ENCODE measurements around the gene GAREM1.
A peak's percentile ranks its signal among the peaks of the same experiment; 100 is the strongest.
"Not testable (repeated sequence)": the region's sequence is repeated elsewhere in the genome, so short reads cannot be mapped to it uniquely, and the experiment has no call there.

Gene GAREM1

DNA sequence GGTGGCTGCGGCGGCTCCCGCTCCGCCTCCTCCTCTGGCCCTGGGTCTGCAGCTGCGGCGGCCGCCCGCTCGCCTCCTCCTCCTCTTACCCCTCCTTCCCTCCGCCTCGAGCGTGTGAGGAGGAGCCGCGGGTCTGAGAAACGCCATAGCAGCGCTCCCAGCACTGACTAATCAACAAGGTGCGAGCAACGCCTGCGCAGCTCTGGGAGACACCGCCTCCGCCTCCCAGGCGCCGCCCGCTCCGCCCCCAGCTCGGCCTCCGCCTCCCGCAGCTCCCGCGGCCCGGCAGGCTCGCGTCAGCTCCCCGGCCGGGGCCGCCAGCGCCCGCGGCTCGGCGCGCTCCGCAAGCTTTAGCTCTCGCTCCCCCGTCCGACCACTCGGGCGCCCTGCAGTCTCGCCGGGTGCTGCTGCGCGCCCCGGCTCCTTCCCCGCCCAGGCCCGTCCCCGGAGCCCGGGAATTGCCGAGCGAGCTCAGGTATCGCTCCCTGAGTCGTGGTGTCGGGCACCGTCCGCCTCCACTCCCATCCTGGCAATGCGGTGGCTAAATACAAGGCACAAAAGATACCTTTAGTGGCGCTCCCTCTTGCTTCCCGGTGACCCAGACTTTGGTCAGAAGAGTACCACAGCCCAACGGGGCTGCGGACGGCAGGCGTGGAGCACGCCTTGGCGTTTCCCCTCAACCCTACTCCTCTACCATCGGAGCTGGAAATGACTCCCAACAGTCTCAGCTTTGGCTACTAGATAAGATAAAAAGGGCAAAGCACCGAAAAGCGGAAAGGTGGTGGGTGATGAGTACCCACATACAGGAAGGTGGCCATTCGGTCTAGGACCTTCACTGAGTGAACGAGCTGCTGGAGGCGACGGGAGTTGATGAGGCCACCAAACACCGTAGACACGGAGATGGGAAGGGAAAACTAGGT lies at the start of gene GAREM1:
Gene GAREM1, minus strand, starts transcription at position 169 of the 920 bp plus-strand sequence. CDS start 454 bp downstream, outside the sequence.
- Histone ChIP-seq H3K36me3 (ENCODE audit: control insufficient read depth, insufficient read depth, low read length) (no peaks in the 10 kb centered on the region), H3K27ac (ENCODE audit: low read length) (no peak within 1 kb of the TSS), H3K4me1 (ENCODE audit: control insufficient read depth, insufficient read depth, low read length) (peaks cover 3% of the 10 kb centered on the region), H3K4me3 (ENCODE audit: low read length) (peak within 1 kb of the TSS; percentile 81), H3K9me3 (ENCODE audit: control insufficient read depth, insufficient read depth, low read length) (no peaks in the 10 kb centered on the region), H3K27me3 (ENCODE audit: control insufficient read depth, insufficient read depth, low read length) (no peaks in the 10 kb centered on the region)
- no CpG with 5 or more reads among the region's 82 CpGs for WGBS (ENCODE audit: insufficient coverage, insufficient read length)
- DNase-seq (ENCODE audit: low read depth, low spot score) = peak; percentile 79

DNA sequence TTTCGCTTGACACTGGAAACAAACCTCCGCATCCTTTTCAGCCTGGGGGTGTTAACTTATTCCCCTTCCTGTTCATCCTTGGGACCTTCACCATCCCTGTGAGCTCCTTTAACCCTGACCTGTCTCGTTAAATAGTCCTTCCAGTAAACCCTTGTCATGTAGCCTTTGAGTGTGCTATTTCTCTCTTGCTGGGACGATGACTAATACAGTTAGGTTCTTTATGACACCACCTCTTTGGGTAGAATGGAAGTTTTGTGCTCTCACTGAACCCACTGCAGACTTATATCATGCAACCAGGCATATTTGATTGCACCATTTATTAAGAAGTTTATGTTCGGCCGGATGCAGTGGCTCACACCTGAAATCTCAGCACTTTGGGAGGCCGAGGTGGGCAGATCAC lies 40.5 kb upstream of the GAREM1 start:
- H3K4me3 ChIP-seq (ENCODE audit: low read length) = no peak overlapping the region
- DNase-seq (ENCODE audit: low read depth, low spot score) = no peak
- no peak overlapping the region for H3K27ac ChIP-seq (ENCODE audit: low read length)
- no peaks in the 10 kb centered on the region for H3K27me3 ChIP-seq (ENCODE audit: control insufficient read depth, insufficient read depth, low read length)
- no CpG with 5 or more reads among the region's 7 CpGs for whole genome bisulfite sequencing (ENCODE audit: insufficient coverage, insufficient read length)
- H3K9me3 ChIP-seq (ENCODE audit: control insufficient read depth, insufficient read depth, low read length) = no peaks in the 10 kb centered on the region
- no peaks in the 10 kb centered on the region for H3K4me1 ChIP-seq (ENCODE audit: control insufficient read depth, insufficient read depth, low read length)
- H3K36me3 ChIP-seq (ENCODE audit: control insufficient read depth, insufficient read depth, low read length) = no peaks in the 10 kb centered on the region

DNA sequence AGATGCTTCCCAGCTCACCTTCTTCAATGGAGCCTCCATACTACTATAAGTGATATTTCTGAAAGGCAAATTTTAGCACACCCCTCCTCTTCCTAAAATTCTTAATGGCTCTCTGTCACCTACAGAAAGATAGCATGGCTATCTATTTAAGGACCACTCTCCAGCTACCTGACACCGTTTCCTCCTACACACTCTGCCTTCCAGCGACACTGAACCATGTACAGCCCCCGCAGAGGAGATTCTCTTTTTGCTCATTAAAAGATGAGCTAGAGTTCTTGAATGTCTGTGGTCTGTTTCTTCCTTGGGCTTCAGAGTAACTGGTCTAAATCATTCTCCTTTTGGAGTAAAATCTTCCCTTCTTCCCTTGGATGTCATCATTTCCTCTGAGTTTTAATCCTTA lies 38.4 kb upstream of the GAREM1 start:
- no peaks in the 10 kb centered on the region for H3K4me1 ChIP-seq (ENCODE audit: control insufficient read depth, insufficient read depth, low read length)
- no peak for DNase-seq (ENCODE audit: low read depth, low spot score)
- no peaks in the 10 kb centered on the region for H3K36me3 ChIP-seq (ENCODE audit: control insufficient read depth, insufficient read depth, low read length)
- H3K27ac ChIP-seq (ENCODE audit: low read length) = no peak overlapping the region
- H3K27me3 ChIP-seq (ENCODE audit: control insufficient read depth, insufficient read depth, low read length) = no peaks in the 10 kb centered on the region
- WGBS (ENCODE audit: insufficient coverage, insufficient read length) = no CpG with 5 or more reads among the region's 3 CpGs
- no peak overlapping the region for H3K4me3 ChIP-seq (ENCODE audit: low read length)
- no peaks in the 10 kb centered on the region for H3K9me3 ChIP-seq (ENCODE audit: control insufficient read depth, insufficient read depth, low read length)

DNA sequence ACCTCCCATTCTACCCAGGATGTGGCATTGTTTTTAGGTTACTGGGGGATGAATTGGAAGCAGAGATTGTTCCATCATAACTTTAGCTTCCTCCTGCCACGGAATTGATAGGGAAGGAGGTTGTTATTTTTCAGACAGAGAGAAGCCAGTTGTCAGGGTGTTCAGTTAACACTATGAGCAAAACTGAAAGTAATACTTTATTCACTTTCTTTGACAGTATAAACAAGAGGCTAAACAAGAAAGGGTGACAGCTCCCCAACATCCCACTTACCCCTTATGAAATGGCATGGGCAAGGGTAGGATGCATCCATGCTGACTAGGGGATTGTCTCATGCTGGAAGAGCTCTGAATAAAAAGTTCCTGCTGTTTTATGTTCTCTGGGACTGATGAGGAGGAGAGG lies 36.4 kb upstream of the GAREM1 start:
- Histone ChIP-seq H3K9me3 (ENCODE audit: control insufficient read depth, insufficient read depth, low read length) (no peaks in the 10 kb centered on the region), H3K27me3 (ENCODE audit: control insufficient read depth, insufficient read depth, low read length) (no peaks in the 10 kb centered on the region), H3K36me3 (ENCODE audit: control insufficient read depth, insufficient read depth, low read length) (no peaks in the 10 kb centered on the region), H3K4me3 (ENCODE audit: low read length) (no peak overlapping the region), H3K4me1 (ENCODE audit: control insufficient read depth, insufficient read depth, low read length) (no peaks in the 10 kb centered on the region), H3K27ac (ENCODE audit: low read length) (no peak overlapping the region)
- WGBS (ENCODE audit: insufficient coverage, insufficient read length) = no CpG with 5 or more reads among the region's 1 CpG
- no peak for DNase-seq (ENCODE audit: low read depth, low spot score)

DNA sequence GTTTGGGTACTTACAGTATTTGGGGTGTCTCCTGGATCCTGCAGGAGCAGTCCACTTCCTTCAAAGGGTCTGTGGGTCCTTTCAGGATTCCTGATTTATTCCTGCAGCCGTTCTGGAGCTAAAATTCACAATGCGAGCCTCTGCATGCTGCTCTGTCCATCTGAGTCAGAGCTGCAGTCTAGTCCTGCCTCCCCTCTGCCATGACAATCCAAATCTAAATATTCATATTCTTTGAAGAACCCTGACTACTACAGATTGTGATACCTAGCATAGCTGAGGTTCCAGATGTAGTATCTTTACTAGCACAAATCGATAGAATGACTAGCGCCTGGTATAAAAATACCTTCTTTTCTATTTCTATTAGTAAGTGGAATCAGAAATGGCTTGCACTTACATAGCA lies 31.3 kb upstream of the GAREM1 start:
- H3K27ac ChIP-seq (ENCODE audit: low read length) = no peak overlapping the region
- H3K9me3 ChIP-seq (ENCODE audit: control insufficient read depth, insufficient read depth, low read length) = no peaks in the 10 kb centered on the region
- H3K4me1 ChIP-seq (ENCODE audit: control insufficient read depth, insufficient read depth, low read length) = no peaks in the 10 kb centered on the region
- no CpG with 5 or more reads among the region's 4 CpGs for WGBS (ENCODE audit: insufficient coverage, insufficient read length)
- no peak overlapping the region for H3K4me3 ChIP-seq (ENCODE audit: low read length)
- no peaks in the 10 kb centered on the region for H3K27me3 ChIP-seq (ENCODE audit: control insufficient read depth, insufficient read depth, low read length)
- no peak for DNase-seq (ENCODE audit: low read depth, low spot score)
- no peaks in the 10 kb centered on the region for H3K36me3 ChIP-seq (ENCODE audit: control insufficient read depth, insufficient read depth, low read length)

DNA sequence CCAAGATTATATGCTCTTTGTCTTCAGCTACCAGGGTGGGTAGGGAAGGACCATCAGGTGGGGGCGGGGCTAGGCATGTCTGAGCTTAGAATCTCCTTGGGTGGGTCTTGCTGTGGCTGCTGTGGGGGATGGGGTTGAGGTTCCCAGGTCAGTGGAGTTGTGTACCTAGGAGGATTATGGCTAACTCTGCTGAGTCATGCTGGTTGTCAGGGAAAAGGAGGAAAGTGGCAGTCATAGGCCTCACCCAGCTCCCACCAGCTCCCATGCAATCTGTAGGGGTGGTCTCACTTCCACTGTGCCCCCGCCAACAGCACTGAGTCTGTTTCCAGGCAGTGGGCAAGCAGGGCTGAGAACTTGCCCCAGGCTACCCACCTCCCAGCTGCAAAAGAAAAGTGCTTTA lies 30.6 kb upstream of the GAREM1 start:
- not testable (repeated sequence) for DNase-seq (ENCODE audit: low read depth, low spot score); H3K27me3 ChIP-seq (ENCODE audit: control insufficient read depth, insufficient read depth, low read length); H3K4me1 ChIP-seq (ENCODE audit: control insufficient read depth, insufficient read depth, low read length); H3K4me3 ChIP-seq (ENCODE audit: low read length); H3K27ac ChIP-seq (ENCODE audit: low read length); H3K9me3 ChIP-seq (ENCODE audit: control insufficient read depth, insufficient read depth, low read length); H3K36me3 ChIP-seq (ENCODE audit: control insufficient read depth, insufficient read depth, low read length)
- no CpG with 5 or more reads among the region's 2 CpGs for WGBS (ENCODE audit: insufficient coverage, insufficient read length)

DNA sequence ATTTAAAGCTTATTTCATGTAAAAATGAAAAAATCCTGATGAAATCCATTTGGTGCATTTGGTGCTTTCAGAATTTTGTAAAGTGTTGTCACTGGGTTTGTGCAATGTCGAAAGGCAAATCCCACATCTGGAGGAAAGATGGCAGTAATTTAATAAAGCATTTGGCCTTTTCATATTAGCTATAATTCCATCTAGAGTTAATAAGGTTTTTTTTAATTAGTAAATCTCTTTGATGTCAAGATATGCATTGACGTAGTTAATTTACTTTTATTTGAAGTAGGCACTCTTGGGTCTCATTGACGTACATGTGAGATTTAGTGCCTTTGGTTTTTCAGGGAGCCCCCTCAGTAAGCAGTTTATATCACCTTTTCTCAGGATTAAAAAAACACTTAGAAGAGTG lies 12.3 kb upstream of the GAREM1 start:
- no CpG with 5 or more reads among the region's 3 CpGs for WGBS (ENCODE audit: insufficient coverage, insufficient read length)
- Histone ChIP-seq H3K4me1 (ENCODE audit: control insufficient read depth, insufficient read depth, low read length) (no peaks in the 10 kb centered on the region), H3K4me3 (ENCODE audit: low read length) (no peak overlapping the region), H3K27ac (ENCODE audit: low read length) (no peak overlapping the region), H3K9me3 (ENCODE audit: control insufficient read depth, insufficient read depth, low read length) (no peaks in the 10 kb centered on the region), H3K27me3 (ENCODE audit: control insufficient read depth, insufficient read depth, low read length) (no peaks in the 10 kb centered on the region), H3K36me3 (ENCODE audit: control insufficient read depth, insufficient read depth, low read length) (no peaks in the 10 kb centered on the region)
- no peak for DNase-seq (ENCODE audit: low read depth, low spot score)

DNA sequence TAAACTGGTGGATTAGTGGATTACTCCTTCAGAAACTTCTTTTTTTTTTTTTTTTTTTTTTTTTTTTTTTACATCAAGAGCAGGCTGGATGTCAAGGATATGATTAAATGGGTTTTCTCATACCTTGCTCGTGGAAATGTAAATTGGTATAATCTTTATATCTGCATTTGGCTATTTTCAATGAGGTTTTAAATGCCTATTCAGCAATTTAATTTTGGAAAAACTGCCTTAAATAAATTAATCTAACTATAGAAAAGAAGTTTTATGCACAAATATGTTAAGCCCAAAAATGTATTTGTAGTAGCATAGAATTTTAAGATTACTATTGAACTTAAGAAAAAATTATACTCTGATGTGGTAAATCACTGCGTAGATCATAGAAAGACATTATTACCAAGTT lies 11.4 kb upstream of the GAREM1 start:
- no peak for DNase-seq (ENCODE audit: low read depth, low spot score)
- no peaks in the 10 kb centered on the region for H3K27me3 ChIP-seq (ENCODE audit: control insufficient read depth, insufficient read depth, low read length)
- no peaks in the 10 kb centered on the region for H3K9me3 ChIP-seq (ENCODE audit: control insufficient read depth, insufficient read depth, low read length)
- H3K36me3 ChIP-seq (ENCODE audit: control insufficient read depth, insufficient read depth, low read length) = no peaks in the 10 kb centered on the region
- H3K4me1 ChIP-seq (ENCODE audit: control insufficient read depth, insufficient read depth, low read length) = no peaks in the 10 kb centered on the region
- WGBS (ENCODE audit: insufficient coverage, insufficient read length) = no CpG with 5 or more reads among the region's 2 CpGs
- H3K4me3 ChIP-seq (ENCODE audit: low read length) = no peak overlapping the region
- H3K27ac ChIP-seq (ENCODE audit: low read length) = no peak overlapping the region

DNA sequence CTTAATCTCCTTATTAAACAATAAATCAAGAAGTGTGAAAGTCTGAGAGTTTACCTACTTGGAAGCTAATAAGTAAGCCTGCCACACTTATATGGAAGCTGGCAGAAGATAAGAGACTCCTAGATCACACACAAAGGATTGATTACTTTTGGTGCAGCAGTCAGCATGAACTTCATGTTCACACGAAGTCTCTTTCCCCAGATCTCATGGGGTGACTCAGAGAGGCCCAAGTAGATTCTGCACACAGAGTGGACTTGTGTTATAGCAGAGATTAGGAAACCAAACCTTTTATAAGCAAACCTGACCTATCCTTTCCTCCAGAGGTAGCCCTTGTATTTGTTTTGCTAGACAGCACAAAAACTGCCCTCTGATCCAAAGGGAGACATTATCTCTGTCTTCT lies 9.9 kb upstream of the GAREM1 start:
- Histone ChIP-seq H3K9me3 (ENCODE audit: control insufficient read depth, insufficient read depth, low read length) (no peaks in the 10 kb centered on the region), H3K36me3 (ENCODE audit: control insufficient read depth, insufficient read depth, low read length) (no peaks in the 10 kb centered on the region), H3K4me3 (ENCODE audit: low read length) (no peak overlapping the region), H3K4me1 (ENCODE audit: control insufficient read depth, insufficient read depth, low read length) (no peaks in the 10 kb centered on the region), H3K27me3 (ENCODE audit: control insufficient read depth, insufficient read depth, low read length) (no peaks in the 10 kb centered on the region), H3K27ac (ENCODE audit: low read length) (no peak overlapping the region)
- WGBS (ENCODE audit: insufficient coverage, insufficient read length) = no CpG with 5 or more reads among the region's 1 CpG
- DNase-seq (ENCODE audit: low read depth, low spot score) = no peak

DNA sequence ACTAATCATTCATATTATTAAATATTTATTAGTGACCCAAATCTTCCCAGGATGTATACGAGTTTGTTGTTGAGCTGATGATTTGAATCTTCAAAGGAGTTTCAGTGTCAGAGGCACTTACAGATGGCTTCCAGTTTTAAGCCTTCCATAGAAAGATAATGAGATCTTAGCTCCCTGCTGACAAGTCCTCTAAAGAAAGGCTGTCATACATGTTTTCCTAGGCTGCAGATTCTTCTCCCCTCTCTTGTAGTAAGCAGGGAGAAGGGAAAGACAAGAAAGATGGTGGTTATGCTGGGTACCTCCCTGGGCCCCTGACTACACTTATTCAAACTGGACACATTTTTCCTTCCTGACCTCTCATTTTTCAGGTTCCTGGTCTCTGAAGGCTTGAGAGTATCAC lies 8.1 kb upstream of the GAREM1 start:
- Histone ChIP-seq H3K36me3 (ENCODE audit: control insufficient read depth, insufficient read depth, low read length) (no peaks in the 10 kb centered on the region), H3K4me1 (ENCODE audit: control insufficient read depth, insufficient read depth, low read length) (no peaks in the 10 kb centered on the region), H3K4me3 (ENCODE audit: low read length) (no peak overlapping the region), H3K27me3 (ENCODE audit: control insufficient read depth, insufficient read depth, low read length) (no peaks in the 10 kb centered on the region), H3K27ac (ENCODE audit: low read length) (no peak overlapping the region), H3K9me3 (ENCODE audit: control insufficient read depth, insufficient read depth, low read length) (no peaks in the 10 kb centered on the region)
- DNase-seq (ENCODE audit: low read depth, low spot score) = no peak
- no CpG with 5 or more reads among the region's 1 CpG for WGBS (ENCODE audit: insufficient coverage, insufficient read length)

DNA sequence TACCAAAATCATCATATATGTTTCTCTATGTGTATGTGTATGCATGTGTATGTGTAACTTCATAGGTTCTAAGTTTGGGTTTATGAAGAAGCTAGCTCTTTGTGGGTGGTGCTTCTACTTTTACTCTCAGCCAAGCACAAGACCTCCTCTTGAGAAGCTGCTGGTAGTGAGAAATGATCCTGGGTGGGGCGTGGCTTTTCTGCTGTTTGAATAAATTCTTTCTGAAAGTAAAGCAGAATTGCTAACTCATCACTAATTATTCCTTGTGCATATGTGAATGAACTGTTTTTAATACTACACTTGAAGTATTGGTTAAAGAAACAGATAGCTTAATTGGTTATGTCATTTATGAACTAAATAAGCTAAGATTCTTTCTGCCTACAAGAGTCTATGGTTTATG lies 7.6 kb upstream of the GAREM1 start:
- no peak overlapping the region for H3K27ac ChIP-seq (ENCODE audit: low read length)
- H3K4me3 ChIP-seq (ENCODE audit: low read length) = no peak overlapping the region
- H3K9me3 ChIP-seq (ENCODE audit: control insufficient read depth, insufficient read depth, low read length) = no peaks in the 10 kb centered on the region
- no CpG with 5 or more reads among the region's 1 CpG for WGBS (ENCODE audit: insufficient coverage, insufficient read length)
- H3K4me1 ChIP-seq (ENCODE audit: control insufficient read depth, insufficient read depth, low read length) = no peaks in the 10 kb centered on the region
- H3K27me3 ChIP-seq (ENCODE audit: control insufficient read depth, insufficient read depth, low read length) = no peaks in the 10 kb centered on the region
- H3K36me3 ChIP-seq (ENCODE audit: control insufficient read depth, insufficient read depth, low read length) = no peaks in the 10 kb centered on the region
- DNase-seq (ENCODE audit: low read depth, low spot score) = no peak

Measured in iPS DF 6.9 (cell line).